Neuronal stem cell (in vitro differentiated cells): ENCODE data around the gene LCA5.

Experiments used
- DNase-seq: peaks from one replicate; pipeline ENCODE4 v3.0.0-alpha.2; 2013; ENCODE audit warnings: low spot score
- H2AFZ ChIP-seq: one replicate; pipeline ENCODE4 v1.6.1; 2013; ENCODE audit warnings: mild to moderate bottlenecking, low read length, inconsistent platforms
- H2AK5ac ChIP-seq: 2 replicates; pipeline ENCODE4 v1.6.1; 2013; ENCODE audit warnings: low read depth, mild to moderate bottlenecking, inconsistent platforms, low read length, moderate library complexity, mixed read lengths
- H2BK120ac ChIP-seq: 2 replicates; pipeline ENCODE4 v1.6.1; 2013; ENCODE audit warnings: low read depth, mild to moderate bottlenecking, inconsistent platforms, low read length, moderate library complexity, mixed read lengths
- H2BK12ac ChIP-seq: one replicate; pipeline ENCODE4 v1.6.1; 2013; ENCODE audit warnings: low read length, inconsistent platforms
- H2BK15ac ChIP-seq: 2 replicates; pipeline ENCODE4 v1.6.1; 2013; ENCODE audit warnings: mild to moderate bottlenecking, low read length, inconsistent platforms, mixed read lengths
- H2BK5ac ChIP-seq: one replicate; pipeline ENCODE4 v1.6.1; 2013; ENCODE audit warnings: inconsistent platforms, mild to moderate bottlenecking, low read length, moderate library complexity
- H3K14ac ChIP-seq: one replicate; pipeline ENCODE4 v1.6.1; 2013; ENCODE audit warnings: low read length, inconsistent platforms
- H3K18ac ChIP-seq: 2 replicates; pipeline ENCODE4 v1.6.1; 2013; ENCODE audit warnings: low read length, inconsistent platforms
- H3K23ac ChIP-seq: 2 replicates; pipeline ENCODE4 v1.6.1; 2013; ENCODE audit warnings: low read depth, mild to moderate bottlenecking, mixed read lengths, low read length, inconsistent platforms; ENCODE audit not compliant: poor library complexity
- H3K27ac ChIP-seq: replicated peaks from 3 replicates; pipeline ENCODE4 v1.5.1; 2013; ENCODE audit warnings: low read length, inconsistent platforms
- H3K27me3 ChIP-seq, 3 experiments: 2 replicates each; pipeline ENCODE4 v1.6.1; 2013; ENCODE audit warnings: low read length in 3 of 3, mild to moderate bottlenecking in 2 of 3, inconsistent platforms in 1 of 3, low read depth in 1 of 3, mixed read lengths in 1 of 3, moderate library complexity in 1 of 3; ENCODE audit not compliant: control insufficient read depth in 3 of 3, insufficient read depth in 3 of 3
- H3K36me3 ChIP-seq, 2 donors: replicated peaks in 1 of 2; 2 replicates each; pipeline ENCODE4 v1.6.1; 2013; ENCODE audit warnings: low read length in 2 of 2; ENCODE audit not compliant: control insufficient read depth in 2 of 2, insufficient read depth in 2 of 2
- H3K4ac ChIP-seq: 2 replicates; pipeline ENCODE4 v1.6.1; 2013; ENCODE audit warnings: inconsistent platforms, mild to moderate bottlenecking, low read length, moderate library complexity
- H3K4me1 ChIP-seq, 2 donors: 1 replicate in 1 of 2; 2 replicates in 1 of 2; pipeline ENCODE4 v1.6.1; 2013; ENCODE audit warnings: low read length in 2 of 2, low read depth in 1 of 2; ENCODE audit not compliant: control insufficient read depth in 2 of 2, insufficient read depth in 1 of 2
- H3K4me2 ChIP-seq: one replicate; pipeline ENCODE4 v1.6.1; 2013; ENCODE audit warnings: mild to moderate bottlenecking, low read length, inconsistent platforms; ENCODE audit not compliant: insufficient read depth, poor library complexity, severe bottlenecking
- H3K4me3 ChIP-seq, 2 donors: 2 replicates each; pipeline ENCODE4 v1.5.1; 2013; ENCODE audit warnings: low read length in 2 of 2, mild to moderate bottlenecking in 2 of 2, inconsistent platforms in 1 of 2, moderate library complexity in 1 of 2
- H3K79me1 ChIP-seq: one replicate; pipeline ENCODE4 v1.6.1; 2013; ENCODE audit warnings: low read depth, mild to moderate bottlenecking, inconsistent platforms, low read length, moderate library complexity
- H3K9ac ChIP-seq: one replicate; pipeline ENCODE4 v1.6.1; 2013; ENCODE audit warnings: mild to moderate bottlenecking, low read depth, low read length, inconsistent platforms; ENCODE audit not compliant: poor library complexity
- H3K9me3 ChIP-seq, 2 donors: replicated peaks in 1 of 2; 2 replicates each; pipeline versions ENCODE3 to v1.6.1; 2013; ENCODE audit warnings: low read length in 2 of 2, mild to moderate bottlenecking in 2 of 2, inconsistent platforms in 1 of 2, low read depth in 1 of 2, mixed read lengths in 1 of 2, moderate library complexity in 1 of 2; ENCODE audit not compliant: control insufficient read depth in 2 of 2, insufficient read depth in 1 of 2
- H4K8ac ChIP-seq: one replicate; pipeline ENCODE4 v1.6.1; 2013; ENCODE audit warnings: low read depth, mild to moderate bottlenecking, inconsistent platforms, low read length, moderate library complexity
- H4K91ac ChIP-seq: one replicate; pipeline ENCODE4 v1.6.1; 2013; ENCODE audit warnings: low read length, low read depth, mild to moderate bottlenecking, inconsistent platforms; ENCODE audit not compliant: poor library complexity
- WGBS, 2 donors: extraction: QIAGEN DNeasy Blood & Tissue Kit; methylation state at CpG; one replicate each; pipeline ENCODE4 v1.1.7; 2013; ENCODE audit warnings: missing lambda C conversion rate in 2 of 2, mixed read lengths in 1 of 2; ENCODE audit not compliant: insufficient read length in 2 of 2, insufficient replicate concordance in 1 of 2; ENCODE audit errors: extremely low coverage in 2 of 2; 5-methylcytosine and 5-hydroxymethylcytosine counted together

The LCA5 gene

GRCh38 chr6:79525272-79526100, 11.7 kb downstream of the LCA5 start:
- Histone ChIP-seq H2BK120ac (no peak overlapping the region), H3K36me3 (no peaks in the 10 kb centered on the region), H3K23ac (no peak overlapping the region), H4K91ac (no peak overlapping the region), H3K9ac (no peak overlapping the region), H2AK5ac (no peak overlapping the region), H3K4ac (no peak overlapping the region), H3K18ac (no peak overlapping the region), H2AFZ (no peak overlapping the region), H3K27me3 (no peaks in the 10 kb centered on the region), H4K8ac (no peak overlapping the region), H3K4me3 (no peak overlapping the region), H2BK15ac (no peak overlapping the region), H3K79me1 (no peaks in the 10 kb centered on the region), H3K4me2 (no peak overlapping the region), H2BK5ac (no peak overlapping the region), H2BK12ac (no peak overlapping the region), H3K9me3 (peaks cover 0 to 7% of the 10 kb centered on the region in 2 donors), H3K14ac (no peak overlapping the region), H3K27ac (peak overlapping the region; percentile 66), H3K4me1 (peaks cover 0 to 3% of the 10 kb centered on the region in 2 donors)
- no CpG with 5 or more reads among the region's 12 CpGs for WGBS, 2 donors
- DNase-seq, result no peak

DNA sequence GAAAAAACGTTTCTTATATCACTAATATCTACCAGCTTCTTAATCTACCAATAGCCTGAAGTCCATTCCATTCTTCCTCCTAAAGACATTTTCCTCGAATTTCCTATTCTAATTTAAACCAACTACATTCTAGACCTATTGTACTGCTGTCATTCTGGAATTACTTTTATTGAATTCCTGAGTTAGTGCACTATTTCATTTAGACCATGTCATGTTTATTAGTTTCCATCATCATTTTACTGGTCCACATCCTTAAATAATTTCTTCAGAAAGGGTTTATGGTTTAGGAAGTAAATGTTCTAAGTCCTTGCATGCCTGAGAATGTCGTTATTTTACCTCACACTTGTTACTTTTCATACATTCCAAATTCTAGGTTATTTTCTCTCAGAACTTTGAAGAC, 13.2 kb downstream of the LCA5 start:
- Histone ChIP-seq H3K18ac (no peak overlapping the region), H3K4me1 (peaks cover 0 to 3% of the 10 kb centered on the region in 2 donors), H2BK15ac (no peak overlapping the region), H3K9ac (no peak overlapping the region), H3K9me3 (peaks cover 0 to 7% of the 10 kb centered on the region in 2 donors), H3K27ac (no peak overlapping the region), H3K4ac (no peak overlapping the region), H3K4me2 (no peak overlapping the region), H2BK120ac (no peak overlapping the region), H3K79me1 (no peaks in the 10 kb centered on the region), H2AK5ac (no peak overlapping the region), H3K4me3 (no peak overlapping the region), H3K36me3 (no peaks in the 10 kb centered on the region), H4K8ac (no peak overlapping the region), H2BK5ac (no peak overlapping the region), H4K91ac (no peak overlapping the region), H3K14ac (no peak overlapping the region), H2AFZ (no peak overlapping the region), H3K23ac (no peak overlapping the region), H2BK12ac (no peak overlapping the region), H3K27me3 (no peaks in the 10 kb centered on the region)
- WGBS, 2 donors, result 100% methylated on average over 1 of the region's 3 CpGs
- no peak for DNase-seq

GRCh38 chr6:79522609-79523008, 14.6 kb downstream of the LCA5 start:
- Histone ChIP-seq H3K4me2 (no peak overlapping the region), H3K9ac (no peak overlapping the region), H2BK15ac (no peak overlapping the region), H3K9me3 (peaks cover 0 to 7% of the 10 kb centered on the region in 2 donors), H2AK5ac (no peak overlapping the region), H3K27ac (no peak overlapping the region), H3K23ac (no peak overlapping the region), H3K14ac (no peak overlapping the region), H3K79me1 (no peaks in the 10 kb centered on the region), H4K91ac (no peak overlapping the region), H2BK5ac (no peak overlapping the region), H3K4me1 (peaks cover 0 to 3% of the 10 kb centered on the region in 2 donors), H3K27me3 (no peaks in the 10 kb centered on the region), H4K8ac (no peak overlapping the region), H3K4me3 (no peak overlapping the region), H3K18ac (no peak overlapping the region), H3K4ac (no peak overlapping the region), H3K36me3 (no peaks in the 10 kb centered on the region), H2BK120ac (no peak overlapping the region), H2AFZ (no peak overlapping the region), H2BK12ac (no peak overlapping the region)
- no peak for DNase-seq
- no CpG with 5 or more reads among the region's 3 CpGs for WGBS, 2 donors

- no peak overlapping the region for H2BK5ac ChIP-seq
- H3K4me1 ChIP-seq, result peaks cover 0 to 2% of the 10 kb centered on the region in 2 donors
- H3K18ac ChIP-seq, result no peak overlapping the region
- H2AFZ ChIP-seq, result no peak overlapping the region
- H4K8ac ChIP-seq, result no peak overlapping the region
- no peak overlapping the region for H2BK15ac ChIP-seq
- H3K23ac ChIP-seq, result no peak overlapping the region
- no peak for DNase-seq
- H2AK5ac ChIP-seq, result no peak overlapping the region
- no peak overlapping the region for H3K4me2 ChIP-seq
- peaks cover 0 to 7% of the 10 kb centered on the region in 2 donors for H3K9me3 ChIP-seq
- no peak overlapping the region for H3K4ac ChIP-seq
- H2BK12ac ChIP-seq, result no peak overlapping the region
- no peak overlapping the region for H3K14ac ChIP-seq
- H3K79me1 ChIP-seq, result no peaks in the 10 kb centered on the region
- no peak overlapping the region for H3K9ac ChIP-seq
- no peak overlapping the region for H3K4me3 ChIP-seq
- no peak overlapping the region for H4K91ac ChIP-seq
- WGBS, 2 donors, result no CpG with 5 or more reads among the region's 1 CpG
- H3K36me3 ChIP-seq, result no peaks in the 10 kb centered on the region
- H3K27me3 ChIP-seq, result no peaks in the 10 kb centered on the region
- no peak overlapping the region for H3K27ac ChIP-seq
- no peak overlapping the region for H2BK120ac ChIP-seq
Measured at GRCh38 chr6:79520534-79520933, 16.7 kb downstream of the LCA5 start.
